HG02798 (cell line): Measurements from ENCODE around the gene SAXO1.
"Not testable (repeated sequence)": the region's sequence is repeated elsewhere in the genome, so short reads cannot be mapped to it uniquely, and the experiment has no call there.

ENCODE experiments used
- ATAC-seq: cut with Tn5 transposase; IDR thresholded peaks from one replicate; pipeline ENCODE4 v1.9.1; 2021; ENCODE audit warnings: mild to moderate bottlenecking; ENCODE audit not compliant: unreplicated experiment, poor library complexity

SAXO1 gene, protein sequence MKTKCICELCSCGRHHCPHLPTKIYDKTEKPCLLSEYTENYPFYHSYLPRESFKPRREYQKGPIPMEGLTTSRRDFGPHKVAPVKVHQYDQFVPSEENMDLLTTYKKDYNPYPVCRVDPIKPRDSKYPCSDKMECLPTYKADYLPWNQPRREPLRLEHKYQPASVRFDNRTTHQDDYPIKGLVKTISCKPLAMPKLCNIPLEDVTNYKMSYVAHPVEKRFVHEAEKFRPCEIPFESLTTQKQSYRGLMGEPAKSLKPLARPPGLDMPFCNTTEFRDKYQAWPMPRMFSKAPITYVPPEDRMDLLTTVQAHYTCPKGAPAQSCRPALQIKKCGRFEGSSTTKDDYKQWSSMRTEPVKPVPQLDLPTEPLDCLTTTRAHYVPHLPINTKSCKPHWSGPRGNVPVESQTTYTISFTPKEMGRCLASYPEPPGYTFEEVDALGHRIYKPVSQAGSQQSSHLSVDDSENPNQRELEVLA

DNA sequence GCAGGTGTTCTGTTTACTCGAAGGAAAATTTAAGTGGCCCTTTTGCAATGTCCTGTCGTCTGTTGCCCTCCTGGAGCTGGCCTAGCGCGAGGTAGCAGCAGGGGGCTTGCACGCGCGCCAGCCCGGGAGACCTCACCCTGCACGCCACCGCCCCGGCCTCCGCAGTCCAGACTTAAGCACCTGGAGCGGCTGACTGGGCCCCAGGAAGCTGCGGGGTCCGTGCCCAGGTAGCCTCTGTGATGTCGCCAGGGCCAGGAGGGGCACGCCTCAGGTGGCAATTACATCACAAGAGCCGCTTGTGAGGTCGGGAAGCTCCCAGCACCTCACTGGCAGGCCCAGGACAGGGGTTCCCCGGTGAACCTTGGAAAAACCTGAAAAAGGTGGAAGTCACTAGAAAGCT, at the start of gene SAXO1:
TSS of gene SAXO1 (minus strand) at position 195 of the 400 bp plus-strand sequence. CDS start 301 bp downstream, outside the sequence.
- ATAC-seq = no peak

DNA sequence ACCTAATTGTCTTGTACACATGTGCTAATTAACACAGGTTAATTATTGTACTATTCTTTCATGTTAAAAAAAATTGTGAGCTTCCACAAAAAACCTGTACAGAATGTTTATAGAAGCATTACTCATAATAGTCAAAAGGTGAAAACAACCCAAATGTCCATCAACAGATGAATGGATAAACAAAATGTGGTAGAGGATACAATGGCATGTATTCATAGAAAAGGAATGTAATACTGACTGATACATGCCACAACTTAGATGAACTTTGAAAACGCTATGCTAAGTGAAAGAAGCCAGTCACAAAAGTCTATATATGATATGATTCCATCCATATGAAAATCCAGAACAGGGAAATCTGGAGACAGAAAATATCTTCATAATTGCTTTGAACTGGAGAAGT, 41.8 kb upstream of the SAXO1 start:
- no peak for ATAC-seq

DNA sequence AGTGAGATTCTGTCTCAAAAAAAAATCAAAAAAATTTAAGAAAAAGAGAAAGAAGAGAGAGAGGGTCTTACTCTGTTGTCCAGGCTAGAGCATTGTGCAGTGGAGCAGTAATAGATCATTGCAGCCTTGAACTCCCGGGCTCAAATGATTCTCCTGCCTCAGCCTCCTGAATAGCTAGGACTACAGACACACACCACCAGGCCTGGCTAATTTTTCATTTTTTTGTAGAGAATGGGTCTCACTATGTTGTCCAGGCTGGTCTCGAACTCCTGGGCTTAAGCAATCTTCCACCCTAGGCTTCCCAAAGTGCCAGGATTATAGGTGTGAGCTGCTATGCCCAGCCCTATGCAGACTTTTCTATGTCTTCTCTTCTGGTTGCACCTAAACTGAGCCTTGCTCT, 41.2 kb upstream of the SAXO1 start:
- no peak for ATAC-seq

DNA sequence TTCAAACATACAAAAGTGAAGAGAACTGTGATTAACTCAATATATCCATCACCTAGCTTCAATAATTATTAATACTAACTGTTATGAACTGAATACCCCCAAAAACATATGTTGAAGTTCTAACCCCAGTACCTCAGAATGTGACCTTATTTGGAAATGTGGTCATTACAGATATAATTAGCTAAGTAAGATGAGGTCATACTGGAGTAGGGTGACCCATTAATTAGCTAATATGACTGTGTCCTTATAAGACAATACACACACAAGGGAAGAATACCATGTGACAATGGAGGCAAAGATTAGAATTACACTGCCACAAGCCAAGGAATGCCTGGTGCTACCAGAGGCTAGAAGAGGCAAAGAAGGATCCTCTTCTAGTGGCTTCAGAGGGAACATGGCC, 24.0 kb upstream of the SAXO1 start:
- no peak for ATAC-seq

DNA sequence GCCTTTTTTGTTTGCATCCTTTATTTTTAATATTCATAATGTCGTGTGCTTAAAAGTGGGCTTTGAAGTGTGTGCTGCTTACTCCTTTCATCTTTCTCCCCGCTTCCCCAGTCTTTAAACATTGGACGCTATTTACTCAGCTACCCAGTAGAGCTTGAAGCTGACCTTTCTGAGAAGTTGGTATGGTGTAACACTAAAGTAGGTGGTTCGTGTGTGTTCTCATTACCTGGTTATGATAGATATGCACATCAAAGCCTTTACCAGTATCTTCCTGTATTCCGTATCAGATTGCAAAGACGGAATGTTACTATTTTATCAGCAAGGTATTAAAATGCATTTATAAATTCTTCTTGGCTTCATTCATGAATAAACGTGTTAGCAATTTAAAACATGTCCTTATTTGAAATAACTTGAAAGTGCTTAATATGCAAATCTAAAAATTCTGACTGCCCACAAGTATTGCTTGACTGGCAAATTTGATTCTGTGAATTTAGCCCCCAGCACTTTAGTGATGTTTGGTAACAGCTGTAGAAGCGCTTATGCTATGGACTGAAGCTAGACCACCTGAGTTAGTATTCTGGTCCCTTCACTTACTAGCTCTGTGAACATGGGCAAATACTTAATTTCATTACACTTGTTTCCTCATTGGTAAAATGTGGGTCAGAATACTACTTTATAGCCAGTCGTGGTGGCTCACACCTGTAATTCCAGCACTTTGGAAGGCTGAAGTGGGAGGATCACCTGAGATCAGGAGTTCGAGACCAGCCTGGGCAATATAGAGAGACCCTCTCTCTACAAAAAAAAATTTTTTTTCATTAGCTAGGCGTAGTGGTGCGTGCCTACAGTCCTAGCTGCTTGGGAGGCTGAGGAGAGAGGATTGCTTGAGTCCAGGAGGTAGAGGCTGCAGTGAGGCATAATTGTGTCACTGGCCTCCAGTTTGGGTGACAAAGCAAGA, 17.9 kb upstream of the SAXO1 start:
- no peak for ATAC-seq

DNA sequence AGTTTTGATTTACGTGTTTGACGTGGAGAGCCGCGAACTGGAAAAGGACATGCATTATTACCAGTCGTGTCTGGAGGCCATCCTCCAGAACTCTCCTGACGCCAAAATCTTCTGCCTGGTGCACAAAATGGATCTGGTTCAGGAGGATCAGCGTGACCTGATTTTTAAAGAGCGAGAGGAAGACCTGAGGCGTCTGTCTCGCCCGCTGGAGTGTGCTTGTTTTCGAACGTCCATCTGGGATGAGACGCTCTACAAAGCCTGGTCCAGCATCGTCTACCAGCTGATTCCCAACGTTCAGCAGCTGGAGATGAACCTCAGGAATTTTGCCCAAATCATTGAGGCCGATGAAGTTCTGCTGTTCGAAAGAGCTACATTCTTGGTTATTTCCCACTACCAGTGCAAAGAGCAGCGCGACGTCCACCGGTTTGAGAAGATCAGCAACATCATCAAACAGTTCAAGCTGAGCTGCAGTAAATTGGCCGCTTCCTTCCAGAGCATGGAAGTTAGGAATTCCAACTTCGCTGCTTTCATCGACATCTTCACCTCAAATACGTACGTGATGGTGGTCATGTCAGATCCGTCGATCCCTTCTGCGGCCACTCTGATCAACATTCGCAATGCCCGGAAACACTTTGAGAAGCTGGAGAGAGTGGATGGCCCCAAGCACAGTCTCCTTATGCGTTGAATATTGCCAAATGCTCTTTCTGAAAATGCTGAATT, 17.1 kb upstream of the SAXO1 start:
- no peak for ATAC-seq

DNA sequence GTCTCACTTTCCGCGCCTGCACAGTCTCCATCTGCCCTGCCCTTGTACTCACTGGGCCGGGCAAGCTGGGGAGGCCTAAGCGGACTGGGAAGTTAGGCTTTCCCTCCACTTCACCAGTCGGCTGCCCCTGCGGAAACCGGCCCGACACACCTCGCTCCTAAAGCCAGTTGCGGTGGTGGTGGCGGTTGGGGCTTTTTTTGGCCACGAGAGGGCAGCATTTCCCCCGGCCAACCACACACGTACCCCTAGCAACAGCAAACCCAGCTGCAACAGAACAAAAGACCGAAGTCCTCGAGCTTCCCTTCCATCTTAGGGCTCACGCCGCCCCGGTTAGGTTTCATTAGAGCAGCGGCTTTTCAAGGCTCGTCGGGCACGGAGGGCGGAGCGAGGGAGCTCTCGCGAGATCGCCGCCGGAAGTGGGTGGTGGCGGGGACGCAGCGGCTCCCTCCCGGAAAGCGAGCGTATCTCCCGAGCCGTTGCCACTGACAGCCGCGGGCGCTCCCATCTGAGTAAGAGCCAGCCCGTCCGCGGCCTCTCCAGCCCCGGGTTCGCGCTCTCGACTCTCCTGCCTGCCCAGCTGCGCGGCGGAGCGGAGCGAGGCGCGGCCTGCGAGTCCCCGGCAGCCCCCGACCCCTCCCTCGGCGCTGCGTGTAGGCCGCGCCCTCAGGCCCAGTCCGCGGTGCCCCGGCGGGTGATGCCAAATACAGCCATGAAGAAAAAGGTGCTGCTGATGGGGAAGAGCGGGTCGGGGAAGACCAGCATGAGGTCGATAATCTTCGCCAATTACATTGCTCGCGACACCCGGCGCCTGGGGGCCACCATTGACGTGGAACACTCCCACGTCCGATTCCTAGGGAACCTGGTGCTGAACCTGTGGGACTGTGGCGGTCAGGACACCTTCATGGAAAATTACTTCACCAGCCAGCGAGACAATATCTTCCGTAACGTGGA, 16.2 kb upstream of the SAXO1 start, which contains the start of gene RRAGA:
TSS of gene RRAGA (plus strand) at position 462 of the 951 bp plus-strand sequence. CDS start at position 695, 233 bp downstream.
- ATAC-seq = peak; percentile 93

DNA sequence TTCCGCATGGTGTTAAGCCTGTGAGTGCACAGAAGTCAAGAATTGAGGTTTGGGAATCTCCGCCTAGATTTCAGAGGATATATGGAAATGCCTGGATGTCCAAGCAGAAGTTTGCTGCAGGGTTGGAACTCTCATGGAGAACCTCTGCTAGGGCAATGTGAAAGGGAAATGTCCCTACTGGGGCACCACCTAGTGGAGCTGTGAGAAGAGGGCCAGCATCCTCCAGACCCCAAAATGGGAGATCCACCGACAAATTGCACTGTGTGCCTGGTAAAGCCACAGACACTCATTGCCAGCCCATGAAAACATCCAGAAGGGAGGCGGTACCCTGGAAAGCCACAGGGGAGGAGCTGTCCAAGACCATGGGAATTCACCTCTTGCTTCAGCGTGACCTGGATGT, 3.6 kb upstream of the SAXO1 start:
- no peak for ATAC-seq

DNA sequence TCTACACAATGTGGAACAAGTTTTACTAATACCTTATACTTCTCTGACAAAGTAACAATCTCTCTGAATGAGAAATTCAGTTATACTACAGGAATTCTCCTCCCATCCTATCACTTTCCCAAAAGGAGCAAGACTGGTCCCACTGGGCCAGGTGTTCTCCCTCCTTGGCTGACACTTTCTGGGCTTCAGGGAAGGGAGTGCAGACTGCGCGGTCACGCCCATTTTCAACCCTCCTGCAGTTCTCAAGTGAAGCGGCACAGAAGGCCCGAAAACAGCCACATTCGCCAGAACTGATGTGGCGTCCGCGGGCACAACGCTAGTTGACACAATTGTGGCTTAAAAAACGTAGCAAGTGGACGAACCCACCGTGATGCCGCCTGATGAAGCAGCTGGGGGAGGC, 603 bp downstream of the SAXO1 start:
- ATAC-seq = no peak

DNA sequence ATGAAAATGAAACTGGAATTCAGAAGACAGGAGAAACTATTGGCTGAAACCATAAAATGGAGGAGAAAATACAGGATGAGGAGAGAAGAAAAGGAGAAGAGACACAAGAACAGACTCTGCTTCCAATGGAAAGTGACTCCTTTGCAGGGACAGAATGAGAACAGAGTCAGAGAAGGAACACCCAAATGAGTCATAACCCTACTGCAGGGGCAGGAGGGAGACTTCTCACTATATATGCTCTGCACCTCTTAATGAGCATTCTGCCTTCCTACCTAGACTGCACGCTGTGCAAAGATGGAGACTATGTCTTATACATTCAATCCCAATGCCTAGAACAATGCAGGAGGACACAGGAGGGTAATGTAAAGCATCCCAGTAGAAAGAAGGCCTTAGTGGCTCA, 2.1 kb downstream of the SAXO1 start:
- peak; percentile 74 for ATAC-seq

DNA sequence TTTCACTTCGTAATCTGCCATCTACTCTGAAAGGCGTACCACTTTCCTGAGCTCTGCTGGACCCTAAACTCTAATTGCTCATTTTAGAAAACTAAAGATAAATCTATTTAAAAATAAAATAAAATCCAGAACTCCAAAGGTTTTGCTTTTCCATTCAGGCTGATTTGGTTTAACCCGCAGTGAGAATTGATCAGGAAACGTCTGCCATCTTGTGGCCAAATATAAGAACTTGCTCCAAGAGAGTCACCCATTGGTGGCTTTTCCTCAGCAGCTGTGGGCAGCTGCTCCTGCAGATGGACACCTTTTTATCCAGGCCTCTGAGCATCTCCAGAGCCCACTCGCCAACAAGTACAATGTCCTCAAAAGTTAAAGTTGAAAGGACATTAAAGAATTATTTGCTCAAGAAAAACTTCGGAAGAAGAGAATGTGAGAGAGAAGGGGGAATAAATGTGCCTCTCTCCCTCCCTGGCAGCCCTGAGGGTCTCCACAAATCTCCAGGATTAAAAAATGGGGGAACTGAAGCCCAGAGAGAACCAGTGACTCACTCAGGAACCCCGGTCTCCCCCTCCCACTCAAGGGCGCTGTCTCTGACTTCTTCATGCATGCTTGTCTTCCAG, 4.1 kb downstream of the SAXO1 start:
- peak; percentile 49 for ATAC-seq

DNA sequence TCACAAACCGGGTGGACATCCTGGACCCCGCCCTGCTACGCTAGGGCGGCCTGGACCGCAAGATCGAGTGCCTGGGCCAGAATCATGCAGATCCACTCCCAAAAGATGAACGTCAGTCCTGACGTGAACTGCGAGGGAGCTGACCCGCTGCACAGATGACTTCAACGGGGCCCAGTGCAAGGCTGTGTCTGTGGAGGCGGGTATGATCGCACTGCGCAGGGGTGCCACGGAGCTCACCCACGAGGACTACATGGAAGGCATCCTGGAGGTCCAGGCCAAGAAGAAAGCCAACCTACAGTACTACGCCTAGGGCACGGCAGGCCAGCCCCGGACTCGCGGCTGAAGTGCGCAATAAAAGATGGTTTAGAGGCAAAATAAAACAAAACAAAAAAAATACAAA, 5.2 kb downstream of the SAXO1 start:
- no peak for ATAC-seq

DNA sequence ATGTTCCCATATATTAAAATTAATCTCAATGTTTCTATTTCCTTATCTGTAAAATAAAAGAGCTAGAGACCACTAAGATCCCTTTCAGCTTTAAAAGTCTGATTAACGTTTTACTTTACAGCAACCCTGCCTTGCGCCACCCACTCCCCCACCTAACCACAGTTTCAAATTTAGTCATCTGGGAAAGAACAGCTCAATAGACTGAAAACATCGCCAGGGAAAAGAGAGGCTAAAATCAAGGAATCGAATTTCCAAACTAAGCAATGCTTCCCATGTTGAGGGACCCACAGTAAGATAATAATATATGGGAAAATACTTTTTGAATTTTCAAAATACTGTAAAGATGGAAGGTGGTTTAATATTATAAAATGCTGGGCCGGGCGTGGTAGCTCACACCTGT, 6.6 kb downstream of the SAXO1 start:
- ATAC-seq = peak; percentile 36

DNA sequence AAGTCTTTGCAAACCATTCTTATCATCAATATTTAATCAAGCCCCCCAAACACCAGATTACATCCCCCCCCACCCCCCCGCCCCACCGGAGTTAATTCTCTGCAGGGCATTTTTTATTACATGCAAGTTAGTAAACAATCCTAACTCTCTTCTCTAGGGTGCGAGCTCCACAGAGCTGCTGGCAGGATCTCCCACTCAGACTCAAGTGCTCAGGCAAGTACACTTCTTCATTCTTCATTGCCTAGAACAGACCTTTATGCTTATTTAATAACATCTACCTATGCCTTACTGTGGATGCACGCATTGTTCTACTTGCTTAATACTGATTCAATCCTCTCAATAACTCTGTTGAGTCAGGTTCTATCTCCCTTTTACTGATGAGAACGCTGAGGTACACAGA, 9.9 kb downstream of the SAXO1 start:
- ATAC-seq = no peak

DNA sequence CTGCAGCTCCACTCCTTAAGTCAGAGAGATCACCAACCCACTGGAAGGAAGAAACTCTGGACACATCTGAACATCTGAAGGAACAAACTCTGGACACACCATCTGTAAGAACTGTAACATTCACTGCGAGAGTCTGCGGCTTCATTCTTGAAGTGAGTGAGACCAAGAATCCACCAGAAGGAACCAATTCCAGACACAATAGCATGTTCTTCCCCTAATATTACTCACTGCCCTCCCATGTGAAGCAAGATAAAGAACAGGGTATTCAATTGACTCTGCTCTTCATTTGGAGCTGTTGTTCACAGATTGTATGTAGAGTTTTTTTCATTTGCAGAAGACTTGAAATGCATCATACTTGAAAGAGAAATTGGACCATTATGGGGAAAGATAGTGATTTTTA, 10.8 kb downstream of the SAXO1 start:
- peak; percentile 63 for ATAC-seq

DNA sequence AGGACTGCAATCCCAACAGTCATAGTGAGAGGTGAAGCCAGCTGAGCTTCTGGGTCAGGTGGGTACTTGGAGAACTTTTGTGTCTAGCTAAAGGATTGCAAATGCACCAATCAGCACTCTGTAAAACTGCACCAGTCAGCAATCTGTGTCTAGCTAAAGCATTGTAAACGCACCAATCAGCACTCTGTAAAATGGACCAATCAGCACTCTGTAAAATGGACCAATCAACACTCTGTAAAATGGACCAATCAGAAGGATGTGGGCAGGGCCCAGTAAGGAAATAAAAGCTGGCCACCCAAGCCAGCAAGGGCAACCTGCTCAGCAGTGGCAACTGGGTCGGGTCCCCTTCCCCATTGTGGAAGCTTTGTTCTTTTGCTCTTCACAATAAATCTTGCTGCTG, 11.4 kb downstream of the SAXO1 start:
- ATAC-seq = not testable (repeated sequence)

DNA sequence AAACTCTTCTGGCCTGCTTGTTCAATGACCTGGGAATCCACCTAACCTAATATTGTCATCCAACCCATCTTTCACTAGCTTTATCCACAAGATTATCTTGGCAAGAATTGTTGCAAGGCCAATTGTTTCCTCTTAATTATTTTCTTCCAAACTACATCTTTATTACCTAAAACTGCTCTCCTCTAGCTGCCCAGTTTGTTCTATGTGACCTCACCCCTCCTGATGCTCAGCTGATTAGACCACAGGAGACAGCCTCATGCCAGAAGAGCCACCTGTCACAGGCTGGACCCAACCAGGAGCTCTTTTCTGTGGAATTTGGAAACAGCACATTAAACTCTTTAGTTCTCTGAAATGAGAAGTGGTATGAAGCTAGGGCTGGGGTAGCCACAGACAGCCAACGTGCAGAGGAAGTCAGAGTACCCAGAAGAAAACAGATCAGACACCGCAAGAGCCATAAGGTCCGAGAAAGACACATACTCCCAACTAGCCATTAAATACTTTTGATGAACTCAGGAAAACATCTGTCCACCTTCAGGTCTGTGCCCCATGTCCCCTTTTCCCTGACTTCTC, 12.0 kb downstream of the SAXO1 start:
- ATAC-seq = no peak

DNA sequence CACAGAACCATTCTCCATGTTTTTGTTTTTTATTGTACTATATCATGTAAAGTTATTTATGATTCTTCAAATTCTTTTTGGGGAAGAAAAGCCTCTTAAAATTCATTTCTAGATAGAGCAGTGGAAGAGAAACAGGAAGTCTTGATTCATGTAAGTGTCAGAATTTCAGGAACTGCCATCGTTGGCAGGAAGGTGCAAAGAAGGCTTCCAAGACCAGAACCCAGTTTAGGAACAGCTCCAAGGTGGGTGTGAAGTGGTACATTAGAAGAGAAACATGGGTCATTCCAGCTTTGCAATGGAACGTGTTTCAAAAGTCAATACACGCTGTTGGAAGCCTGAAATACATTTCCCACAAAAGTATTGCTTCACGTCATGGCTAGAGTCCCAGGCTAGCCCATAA, 14.8 kb downstream of the SAXO1 start:
- no peak for ATAC-seq
